Activated naive CD8-positive, alpha-beta T cell treated with anti-CD3 and anti-CD28 coated beads for 36 hours (primary cell): ENCODE results near the gene KCNIP4. TPM values are rescaled to one million over a fixed set of nuclear protein-coding genes. Genes with fewer than 3 reads are reported as not detected.

Experiments
- DNase-seq: peaks from one replicate; pipeline ENCODE4 v3.0.0; 2021
- H3K27ac Mint-ChIP-seq: one replicate; pipeline ENCODE4 v1.8.0; 2022; ENCODE audit warnings: mild to moderate bottlenecking, moderate library complexity, mixed read lengths
- H3K27me3 Mint-ChIP-seq: one replicate; pipeline ENCODE4 v1.8.0; 2022; ENCODE audit warnings: mild to moderate bottlenecking, mixed read lengths
- H3K36me3 Mint-ChIP-seq: one replicate; pipeline ENCODE4 v1.8.0; 2021; ENCODE audit warnings: mild to moderate bottlenecking, mixed read lengths
- H3K4me1 Mint-ChIP-seq: one replicate; pipeline ENCODE4 v1.8.0; 2021; ENCODE audit warnings: mixed read lengths
- H3K4me3 Mint-ChIP-seq: one replicate; pipeline ENCODE4 v1.8.0; 2022; ENCODE audit warnings: mild to moderate bottlenecking, moderate library complexity, mixed read lengths
- H3K9me3 Mint-ChIP-seq: one replicate; pipeline ENCODE4 v1.8.0; 2022; ENCODE audit warnings: mixed read lengths
- total RNA-seq, 2 experiments: library from RNA; stranded (reverse); gene quantifications; one replicate each; pipeline ENCODE4 v1.2.3, GENCODE V29; 2021

The KCNIP4 gene
- total RNA-seq, 2 experiments from 2014 or later, result not detected

DNA sequence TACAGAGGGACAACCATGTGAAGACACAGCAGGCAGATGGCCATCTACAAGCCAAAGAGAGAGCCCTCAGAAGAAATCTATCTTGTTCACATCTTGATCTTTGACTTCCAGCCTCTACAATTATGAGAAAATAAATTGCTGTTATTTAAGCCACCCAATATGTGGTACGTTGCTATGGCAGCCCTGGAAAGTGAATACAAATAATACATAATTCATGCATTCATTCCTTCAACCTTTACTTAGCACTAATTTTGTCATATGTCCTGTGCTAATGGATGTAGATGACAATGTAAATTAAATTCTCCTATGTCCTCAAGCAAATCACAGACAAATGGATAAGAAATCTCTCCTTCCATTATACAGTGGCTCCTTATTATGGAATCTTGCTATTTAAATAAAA lies 886.7 kb downstream of the KCNIP4 start:
- H3K27ac Mint-ChIP-seq, result no peak overlapping the region
- no peaks in the 10 kb centered on the region for H3K27me3 Mint-ChIP-seq
- no peaks in the 10 kb centered on the region for H3K36me3 Mint-ChIP-seq
- peaks cover 10% of the 10 kb centered on the region for H3K9me3 Mint-ChIP-seq
- DNase-seq, result no peak
- no peak overlapping the region for H3K4me3 Mint-ChIP-seq
- H3K4me1 Mint-ChIP-seq, result no peaks in the 10 kb centered on the region

DNA sequence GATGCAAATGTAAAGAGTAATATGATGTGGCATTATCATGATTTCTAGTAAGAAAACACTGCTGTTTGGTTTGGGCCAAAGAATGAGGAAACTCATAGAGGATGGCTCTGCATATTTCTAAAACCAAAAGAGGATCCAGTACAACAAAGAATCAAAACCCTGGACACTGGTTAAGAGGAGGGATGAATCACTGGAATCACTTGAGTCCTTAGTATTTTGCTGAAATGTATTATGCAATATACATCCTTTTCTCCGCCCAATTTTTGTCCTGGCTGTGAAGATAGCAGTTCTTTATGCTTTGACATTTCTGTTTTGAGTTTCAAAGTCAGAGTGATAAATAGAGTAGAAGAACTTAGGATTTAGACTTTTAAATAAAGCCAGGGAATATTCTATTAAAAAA lies 902.4 kb downstream of the KCNIP4 start:
- Mint-ChIP-seq H3K36me3 (no peaks in the 10 kb centered on the region), H3K27ac (no peak overlapping the region), H3K4me3 (no peak overlapping the region), H3K27me3 (no peaks in the 10 kb centered on the region), H3K9me3 (peaks cover 3% of the 10 kb centered on the region), H3K4me1 (no peaks in the 10 kb centered on the region)
- DNase-seq, result no peak

DNA sequence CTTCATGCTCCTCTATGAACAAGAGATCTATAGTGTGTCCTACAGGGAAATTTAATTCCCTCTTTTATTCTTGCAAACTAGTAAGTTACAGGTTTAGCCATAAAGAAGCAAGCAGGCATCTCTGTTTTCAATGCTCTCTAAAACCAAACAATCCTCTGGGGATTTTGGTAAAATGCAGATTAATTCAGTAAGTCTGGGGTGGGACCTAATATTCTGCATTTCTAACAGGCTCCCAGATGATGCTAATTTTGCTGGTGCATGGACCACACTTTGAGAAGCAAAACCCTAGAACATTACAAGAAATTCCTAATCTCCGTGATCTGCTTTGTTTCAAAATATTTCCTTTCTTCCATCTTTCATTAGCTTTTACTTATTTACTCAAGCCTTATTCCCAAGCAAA lies 903.5 kb downstream of the KCNIP4 start:
- Mint-ChIP-seq H3K36me3 (no peaks in the 10 kb centered on the region), H3K4me3 (no peak overlapping the region), H3K27ac (no peak overlapping the region), H3K9me3 (peaks cover 3% of the 10 kb centered on the region), H3K27me3 (no peaks in the 10 kb centered on the region), H3K4me1 (no peaks in the 10 kb centered on the region)
- DNase-seq, result no peak

- H3K27me3 Mint-ChIP-seq, result no peaks in the 10 kb centered on the region
- H3K36me3 Mint-ChIP-seq, result no peaks in the 10 kb centered on the region
- peaks cover 1% of the 10 kb centered on the region for H3K9me3 Mint-ChIP-seq
- H3K27ac Mint-ChIP-seq, result no peak overlapping the region
- no peak overlapping the region for H3K4me3 Mint-ChIP-seq
- DNase-seq, result no peak
- H3K4me1 Mint-ChIP-seq, result no peaks in the 10 kb centered on the region
Measured at GRCh38 chr4:21041708-21042107, 906.9 kb downstream of the KCNIP4 start.

- Mint-ChIP-seq H3K27me3 (no peaks in the 10 kb centered on the region), H3K36me3 (no peaks in the 10 kb centered on the region), H3K9me3 (peaks cover 3% of the 10 kb centered on the region), H3K27ac (no peak overlapping the region), H3K4me3 (no peak overlapping the region), H3K4me1 (no peaks in the 10 kb centered on the region)
- no peak for DNase-seq
Measured at GRCh38 chr4:21034728-21035127, 913.8 kb downstream of the KCNIP4 start.

DNA sequence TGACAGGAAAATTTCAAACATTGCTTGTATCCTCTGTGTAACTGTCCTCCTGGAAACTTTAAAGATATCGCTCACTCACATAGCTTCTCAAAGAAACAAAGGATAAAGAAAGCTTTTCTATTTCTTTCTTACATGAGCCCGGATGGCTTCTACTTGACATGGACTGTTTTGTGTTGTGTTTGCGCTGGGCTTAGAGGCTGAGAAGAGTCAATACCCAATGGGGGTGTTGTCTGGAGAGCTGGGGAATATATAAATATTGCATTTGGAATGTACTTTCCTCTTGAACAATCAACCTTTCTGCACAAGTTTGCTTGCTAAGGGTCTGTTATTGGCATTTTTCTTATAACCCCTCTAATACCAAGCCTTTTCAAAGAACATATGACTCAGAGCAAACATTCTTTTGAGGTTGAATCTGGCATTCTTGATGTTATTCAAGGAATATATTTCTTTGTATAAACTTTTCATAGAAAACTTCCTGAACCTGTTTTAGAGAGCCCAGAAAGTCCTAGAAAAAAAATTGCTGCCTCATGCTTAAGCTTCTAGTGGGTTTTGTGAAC lies 916.4 kb downstream of the KCNIP4 start:
- Mint-ChIP-seq H3K27me3 (no peaks in the 10 kb centered on the region), H3K4me3 (no peak overlapping the region), H3K4me1 (no peaks in the 10 kb centered on the region), H3K27ac (no peak overlapping the region), H3K9me3 (peaks cover 3% of the 10 kb centered on the region), H3K36me3 (no peaks in the 10 kb centered on the region)
- no peak for DNase-seq

GRCh38 chr4:21018817-21019216 lies 929.8 kb downstream of the KCNIP4 start:
- no peak overlapping the region for H3K4me3 Mint-ChIP-seq
- peaks cover 5% of the 10 kb centered on the region for H3K9me3 Mint-ChIP-seq
- H3K36me3 Mint-ChIP-seq, result no peaks in the 10 kb centered on the region
- H3K4me1 Mint-ChIP-seq, result no peaks in the 10 kb centered on the region
- H3K27me3 Mint-ChIP-seq, result no peaks in the 10 kb centered on the region
- no peak overlapping the region for H3K27ac Mint-ChIP-seq
- no peak for DNase-seq

GRCh38 chr4:21013501-21013900 lies 935.1 kb downstream of the KCNIP4 start:
- H3K4me3 Mint-ChIP-seq, result no peak overlapping the region
- H3K9me3 Mint-ChIP-seq, result peaks cover 5% of the 10 kb centered on the region
- no peaks in the 10 kb centered on the region for H3K4me1 Mint-ChIP-seq
- no peaks in the 10 kb centered on the region for H3K27me3 Mint-ChIP-seq
- DNase-seq, result no peak
- H3K27ac Mint-ChIP-seq, result no peak overlapping the region
- no peaks in the 10 kb centered on the region for H3K36me3 Mint-ChIP-seq

- DNase-seq, result no peak
- Mint-ChIP-seq H3K9me3 (peaks cover 3% of the 10 kb centered on the region), H3K27me3 (no peaks in the 10 kb centered on the region), H3K4me1 (no peaks in the 10 kb centered on the region), H3K27ac (no peak overlapping the region), H3K4me3 (no peak overlapping the region), H3K36me3 (no peaks in the 10 kb centered on the region)
Measured at GRCh38 chr4:21012851-21013331, 935.7 kb downstream of the KCNIP4 start.

DNA sequence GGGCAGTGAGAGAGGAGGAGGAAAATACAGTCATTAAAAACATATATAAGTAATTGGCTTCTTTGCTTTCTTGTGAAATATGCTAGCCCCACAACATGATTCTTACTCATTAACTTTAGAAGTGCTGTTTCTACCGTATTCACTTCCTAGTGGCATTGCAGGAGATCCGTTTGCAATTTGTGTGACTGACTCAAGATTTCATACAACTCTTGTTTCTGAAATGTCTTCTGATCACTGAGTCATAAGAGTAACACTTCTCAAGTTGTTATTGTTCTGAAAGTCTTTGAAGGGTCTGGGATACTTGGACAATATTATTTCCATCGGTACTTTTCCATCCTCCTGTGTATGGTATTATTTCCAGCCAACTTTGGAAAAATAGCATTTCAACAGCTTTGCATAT lies 937.5 kb downstream of the KCNIP4 start:
- no peaks in the 10 kb centered on the region for H3K9me3 Mint-ChIP-seq
- no peak overlapping the region for H3K4me3 Mint-ChIP-seq
- no peak for DNase-seq
- H3K36me3 Mint-ChIP-seq, result no peaks in the 10 kb centered on the region
- no peak overlapping the region for H3K27ac Mint-ChIP-seq
- no peaks in the 10 kb centered on the region for H3K4me1 Mint-ChIP-seq
- no peaks in the 10 kb centered on the region for H3K27me3 Mint-ChIP-seq

- Mint-ChIP-seq H3K9me3 (no peaks in the 10 kb centered on the region), H3K27ac (no peak overlapping the region), H3K4me1 (no peaks in the 10 kb centered on the region), H3K4me3 (no peak overlapping the region), H3K27me3 (no peaks in the 10 kb centered on the region), H3K36me3 (no peaks in the 10 kb centered on the region)
- DNase-seq, result no peak
Measured at GRCh38 chr4:21009956-21010355, 938.6 kb downstream of the KCNIP4 start.

DNA sequence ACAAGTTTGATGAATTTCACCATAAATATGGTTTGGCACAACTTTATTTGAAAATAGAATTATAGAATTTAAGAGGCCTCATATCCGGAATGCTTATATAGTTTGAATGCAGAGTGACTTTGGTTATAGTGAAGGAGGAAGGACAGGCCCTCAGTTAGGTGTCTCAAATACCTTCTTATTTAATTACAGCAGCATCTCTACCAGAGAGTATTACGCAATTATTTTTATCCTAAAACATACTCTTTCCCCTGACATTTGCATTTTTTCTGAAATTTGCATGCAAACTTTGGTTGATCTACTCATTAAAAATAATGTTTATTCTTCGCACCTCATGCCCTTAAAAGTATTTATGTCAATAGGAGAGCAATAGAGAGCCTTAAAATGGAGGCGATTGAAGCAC lies 942.9 kb downstream of the KCNIP4 start:
- Mint-ChIP-seq H3K36me3 (no peaks in the 10 kb centered on the region), H3K9me3 (no peaks in the 10 kb centered on the region), H3K4me3 (no peak overlapping the region), H3K4me1 (peaks cover 6% of the 10 kb centered on the region), H3K27me3 (no peaks in the 10 kb centered on the region), H3K27ac (no peak overlapping the region)
- DNase-seq, result no peak

DNA sequence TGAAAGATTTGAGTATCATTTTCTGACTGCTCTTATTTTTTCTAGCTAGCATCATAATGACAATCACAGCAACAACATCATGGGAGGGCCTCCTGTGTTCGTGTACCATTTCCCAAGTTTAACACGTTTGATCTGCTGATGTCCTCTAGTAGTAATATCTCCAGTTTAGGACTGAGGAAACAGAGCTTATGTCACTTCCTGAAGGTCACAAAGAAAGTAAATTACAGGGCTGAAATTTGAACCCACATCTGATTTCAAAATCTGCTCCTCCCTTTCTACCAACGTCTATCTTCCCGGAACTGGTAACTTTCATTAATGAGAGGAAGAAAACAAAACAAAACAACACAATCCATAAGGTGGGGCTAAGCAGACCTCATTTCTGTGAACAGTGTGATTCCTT lies 945.6 kb downstream of the KCNIP4 start:
- H3K9me3 Mint-ChIP-seq, result peaks cover 5% of the 10 kb centered on the region
- no peak overlapping the region for H3K27ac Mint-ChIP-seq
- no peak for DNase-seq
- H3K27me3 Mint-ChIP-seq, result no peaks in the 10 kb centered on the region
- peaks cover 6% of the 10 kb centered on the region for H3K4me1 Mint-ChIP-seq
- H3K36me3 Mint-ChIP-seq, result no peaks in the 10 kb centered on the region
- no peak overlapping the region for H3K4me3 Mint-ChIP-seq

- peaks cover 5% of the 10 kb centered on the region for H3K9me3 Mint-ChIP-seq
- H3K4me1 Mint-ChIP-seq, result peaks cover 6% of the 10 kb centered on the region
- no peak for DNase-seq
- H3K4me3 Mint-ChIP-seq, result no peak overlapping the region
- H3K27ac Mint-ChIP-seq, result no peak overlapping the region
- no peaks in the 10 kb centered on the region for H3K27me3 Mint-ChIP-seq
- no peaks in the 10 kb centered on the region for H3K36me3 Mint-ChIP-seq
Measured at GRCh38 chr4:21002286-21002685, 946.3 kb downstream of the KCNIP4 start.

DNA sequence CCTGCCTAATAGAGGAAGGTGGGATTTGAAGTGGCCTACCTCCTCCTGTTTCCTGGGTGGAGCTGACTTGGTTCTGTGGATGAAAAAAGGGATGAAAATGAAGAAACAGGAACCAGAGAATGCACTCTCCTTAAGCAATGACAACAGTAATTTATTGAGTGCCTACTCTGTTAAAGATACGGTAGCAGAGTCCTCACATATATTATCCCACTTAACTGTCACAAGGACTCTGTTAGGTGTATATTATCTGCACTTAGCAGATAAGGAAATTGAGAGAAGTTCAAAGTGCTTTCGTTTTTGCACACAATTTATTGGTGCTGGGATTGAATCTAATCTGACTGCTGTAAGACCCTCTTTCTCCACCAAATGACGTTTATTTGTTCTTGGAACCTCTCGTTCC lies 947.1 kb downstream of the KCNIP4 start:
- no peaks in the 10 kb centered on the region for H3K36me3 Mint-ChIP-seq
- H3K27ac Mint-ChIP-seq, result no peak overlapping the region
- no peak overlapping the region for H3K4me3 Mint-ChIP-seq
- DNase-seq, result no peak
- H3K4me1 Mint-ChIP-seq, result peaks cover 6% of the 10 kb centered on the region
- peaks cover 5% of the 10 kb centered on the region for H3K9me3 Mint-ChIP-seq
- no peaks in the 10 kb centered on the region for H3K27me3 Mint-ChIP-seq

GRCh38 chr4:20997886-20998285 lies 950.7 kb downstream of the KCNIP4 start:
- no peak overlapping the region for H3K27ac Mint-ChIP-seq
- no peaks in the 10 kb centered on the region for H3K36me3 Mint-ChIP-seq
- DNase-seq, result no peak
- peaks cover 5% of the 10 kb centered on the region for H3K9me3 Mint-ChIP-seq
- no peaks in the 10 kb centered on the region for H3K27me3 Mint-ChIP-seq
- H3K4me3 Mint-ChIP-seq, result no peak overlapping the region
- peaks cover 6% of the 10 kb centered on the region for H3K4me1 Mint-ChIP-seq
